CD14-positive monocyte (primary cell): ENCODE data around the gene DCPS. TPM values are rescaled to one million over a fixed set of nuclear protein-coding genes. Genes with fewer than 3 reads are reported as not detected.
A peak's percentile ranks its signal among the peaks of the same experiment; 100 is the strongest.

Source experiments
- DNase-seq, 3 donors: peaks; one replicate each; pipeline ENCODE4 v3.0.0-alpha.2; 2011 to 2022
- H2AFZ ChIP-seq: 2 replicates; pipeline ENCODE4 v1.6.0; 2012; ENCODE audit warnings: mild to moderate bottlenecking, low read depth, low read length, inconsistent platforms; ENCODE audit not compliant: insufficient read depth, poor library complexity, severe bottlenecking
- H3K27ac ChIP-seq, 2 donors: 1 replicate in 1 of 2; 2 replicates in 1 of 2; pipeline ENCODE4 v1.5.1; 2012 to 2013; ENCODE audit warnings: low read length in 2 of 2, control low read depth in 1 of 2, inconsistent platforms in 1 of 2, low read depth in 1 of 2, mild to moderate bottlenecking in 1 of 2
- H3K27me3 ChIP-seq, 2 donors: one replicate each; pipeline versions ENCODE4 v1.6.0 to v1.6.1; 2011 to 2013; ENCODE audit warnings: low read length in 2 of 2; ENCODE audit not compliant: control insufficient read depth in 2 of 2, insufficient read depth in 2 of 2
- H3K36me3 ChIP-seq, 2 donors: replicated peaks in 1 of 2; 1 replicate in 1 of 2; 2 replicates in 1 of 2; pipeline versions ENCODE4 v1.5.1 to v1.6.1; 2012 to 2013; ENCODE audit warnings: low read length in 2 of 2, control low read depth in 1 of 2, inconsistent platforms in 1 of 2, mild to moderate bottlenecking in 1 of 2; ENCODE audit not compliant: insufficient read depth in 2 of 2, control insufficient read depth in 1 of 2
- H3K4me1 ChIP-seq, 2 donors: 1 replicate in 1 of 2; 2 replicates in 1 of 2; pipeline versions ENCODE4 v1.5.1 to v1.6.1; 2012 to 2013; ENCODE audit warnings: low read length in 2 of 2, control low read depth in 1 of 2, inconsistent platforms in 1 of 2, mild to moderate bottlenecking in 1 of 2, moderate library complexity in 1 of 2; ENCODE audit not compliant: insufficient read depth in 2 of 2, control insufficient read depth in 1 of 2
- H3K4me2 ChIP-seq: replicated peaks from 2 replicates; pipeline ENCODE3; 2012; ENCODE audit warnings: low read length, moderate library complexity, mild to moderate bottlenecking; ENCODE audit not compliant: poor library complexity, severe bottlenecking; ENCODE audit errors: extremely low read depth
- H3K4me3 ChIP-seq, 3 experiments: fragments of 200-600 bp in 1 of 3; sonication (generic) in 1 of 3; replicated peaks in 1 of 3; 1 replicate in 2 of 3; 2 replicates in 1 of 3; pipeline ENCODE4 v1.5.1; 2011 to 2013; ENCODE audit warnings: low read length in 3 of 3, mild to moderate bottlenecking in 3 of 3, control low read depth in 2 of 3, low read depth in 2 of 3, inconsistent platforms in 1 of 3, moderate library complexity in 1 of 3
- H3K79me2 ChIP-seq: 2 replicates; pipeline ENCODE4 v1.6.0; 2012; ENCODE audit warnings: mild to moderate bottlenecking, control low read depth, inconsistent platforms, low read length, moderate library complexity; ENCODE audit not compliant: insufficient read depth
- H3K9ac ChIP-seq: 2 replicates; pipeline ENCODE4 v1.6.0; 2017; ENCODE audit warnings: low read length, mild to moderate bottlenecking; ENCODE audit not compliant: insufficient read depth, poor library complexity, severe bottlenecking
- H3K9me3 ChIP-seq, 2 donors: replicated peaks in 1 of 2; 1 replicate in 1 of 2; 2 replicates in 1 of 2; pipeline versions ENCODE4 v1.5.1 to v1.6.1; 2012 to 2013; ENCODE audit warnings: low read length in 2 of 2, control low read depth in 1 of 2; ENCODE audit not compliant: control insufficient read depth in 1 of 2, insufficient read depth in 1 of 2
- H4K20me1 ChIP-seq: 2 replicates; pipeline ENCODE4 v1.6.0; 2012; ENCODE audit warnings: mild to moderate bottlenecking, low read length, control low read depth, moderate library complexity; ENCODE audit not compliant: insufficient read depth
- H3K27ac Mint-ChIP-seq, 7 donors: one replicate each; pipeline ENCODE4 v1.8.0; 2020; ENCODE audit warnings: mild to moderate bottlenecking in 7 of 7, mixed read lengths in 7 of 7, moderate library complexity in 6 of 7, inconsistent platforms in 2 of 7
- H3K27me3 Mint-ChIP-seq, 3 donors: one replicate each; pipeline ENCODE4 v1.8.0; 2021 to 2022; ENCODE audit warnings: low read depth in 3 of 3, mild to moderate bottlenecking in 3 of 3, mixed read lengths in 3 of 3, moderate library complexity in 3 of 3, inconsistent platforms in 1 of 3
- H3K36me3 Mint-ChIP-seq, 2 donors: one replicate each; pipeline ENCODE4 v1.8.0; 2020; ENCODE audit warnings: mixed read lengths in 2 of 2, inconsistent platforms in 1 of 2, mild to moderate bottlenecking in 1 of 2
- H3K4me1 Mint-ChIP-seq: one replicate; pipeline ENCODE4 v1.8.0; 2020; ENCODE audit warnings: mild to moderate bottlenecking, mixed read lengths
- H3K4me3 Mint-ChIP-seq, 2 donors: one replicate each; pipeline ENCODE4 v1.8.0; 2020; ENCODE audit warnings: mild to moderate bottlenecking in 2 of 2, mixed read lengths in 2 of 2, moderate library complexity in 1 of 2
- H3K9me3 Mint-ChIP-seq, 7 donors: one replicate each; pipeline ENCODE4 v1.8.0; 2020 to 2022; ENCODE audit warnings: mixed read lengths in 7 of 7, mild to moderate bottlenecking in 6 of 7, moderate library complexity in 6 of 7, inconsistent platforms in 2 of 7
- CTCF ChIP-seq: fragments of 200-600 bp; IDR thresholded peaks from one replicate; pipeline ENCODE4 v1.8.0; 2022; ENCODE audit warnings: antibody characterized with exemption, mild to moderate bottlenecking
- WGBS: methylation state at CpG from one replicate; pipeline ENCODE4 v1.1.5; 2013; ENCODE audit warnings: missing lambda C conversion rate; ENCODE audit not compliant: insufficient coverage; 5-methylcytosine and 5-hydroxymethylcytosine counted together
- intact Hi-C, 2 donors: fragments of 100-400 bp; cut with micrococcal nuclease; formaldehyde crosslinking; loops; one replicate each; pipeline versions ENCODE4 v1.15.0 to v1.15.1; 2023
- polyA plus RNA-seq, 3 donors: library from polyadenylated mRNA; depleted of rRNA in 1 of 3; unstranded in 2 of 3; stranded (reverse) in 1 of 3; fragments of 300-500 nt in 2 of 3; fragments of >200 nt in 1 of 3; fragmentation: Illumina TruSeq in 2 of 3; gene quantifications; 1 replicate in 2 of 3; 2 replicates in 1 of 3; pipeline ENCODE4 v1.2.3, GENCODE V29; 2012 to 2021

DCPS gene
- polyA plus RNA-seq, 3 donors, result 26.3 to 30.7 (median 30.4) TPM

- DNase-seq, result peak; percentile 79 to 82 (median 79)
- Histone ChIP-seq H3K4me1 (peaks cover 49 to 60% of the 10 kb centered on the region in 2 donors), H3K4me3 (peak within 1 kb of the TSS; percentile 70 to 85 (median 83)), H3K27ac (peak within 1 kb of the TSS; percentile 93 to 96), H3K27me3 (no peaks in the 10 kb centered on the region), H2AFZ (peak within 1 kb of the TSS; percentile 72), H3K9ac (peak within 1 kb of the TSS; percentile 89), H4K20me1 (peaks cover 26% of the 10 kb centered on the region), H3K4me2 (peak within 1 kb of the TSS; percentile 80), H3K36me3 (peaks cover 5 to 16% of the 10 kb centered on the region in 2 donors), H3K9me3 (no peaks in the 10 kb centered on the region), H3K79me2 (peaks cover 61% of the 10 kb centered on the region)
- under 1% methylated on average over 73 of the region's 82 CpGs for WGBS
- intact Hi-C loops, result no loop called here
- Mint-ChIP-seq H3K36me3 (peaks cover 16 to 20% of the 10 kb centered on the region in 2 donors), H3K4me1 (peaks cover 57% of the 10 kb centered on the region), H3K27ac (peak within 1 kb of the TSS; percentile 98 to 99 (median 99)), H3K4me3 (peak within 1 kb of the TSS; percentile 97), H3K27me3 (peaks cover 0 to 3% (median 2%) of the 10 kb centered on the region in 3 donors), H3K9me3 (peaks cover 0 to 2% (median 0%) of the 10 kb centered on the region in 7 donors)
- no peak for TF ChIP-seq CTCF
Measured at GRCh38 chr11:126282736-126283591, 20.9 kb upstream of the DCPS start, which contains the start of gene TIRAP. Gene TIRAP (plus strand): TSS chr11:126283093. CDS start chr11:126290895, 7,802 bp downstream.

- H3K4me3 Mint-ChIP-seq, result peak overlapping the region; percentile 61 to 97
- peaks cover 0 to 2% (median 0%) of the 10 kb centered on the region in 7 donors for H3K9me3 Mint-ChIP-seq
- no peaks in the 10 kb centered on the region for H3K27me3 ChIP-seq
- no CpG with 5 or more reads among the region's 6 CpGs for WGBS
- H3K9ac ChIP-seq, result no peak overlapping the region
- H3K36me3 ChIP-seq, result peaks cover 14 to 31% of the 10 kb centered on the region in 2 donors
- intact Hi-C loops, result no loop called here
- H3K27ac ChIP-seq, result peak overlapping the region; percentile 30 to 93
- peak overlapping the region; percentile 92 to 99 (median 99) for H3K27ac Mint-ChIP-seq
- peaks cover 22 to 30% of the 10 kb centered on the region in 2 donors for H3K36me3 Mint-ChIP-seq
- H3K4me3 ChIP-seq, result peak overlapping the region in 1 of 3 experiments; percentile 85
- H3K9me3 ChIP-seq, result no peaks in the 10 kb centered on the region
- peaks cover 50% of the 10 kb centered on the region for H3K4me1 Mint-ChIP-seq
- H3K4me1 ChIP-seq, result peaks cover 45 to 55% of the 10 kb centered on the region in 2 donors
- TF ChIP-seq CTCF, result no peak
- DNase-seq, result peak; percentile 89 to 96 (median 90)
- H3K27me3 Mint-ChIP-seq, result peaks cover 0 to 1% (median 0%) of the 10 kb centered on the region in 3 donors
- peaks cover 37% of the 10 kb centered on the region for H4K20me1 ChIP-seq
- peaks cover 73% of the 10 kb centered on the region for H3K79me2 ChIP-seq
- no peak overlapping the region for H2AFZ ChIP-seq
- peak overlapping the region; percentile 80 for H3K4me2 ChIP-seq
Measured at GRCh38 chr11:126284829-126285228, 19.0 kb upstream of the DCPS start.
